Transverse colon (tissue), 4 donors: ENCODE data around the gene UBE2M. TPM values are rescaled to one million over a fixed set of nuclear protein-coding genes. Genes with fewer than 3 reads are reported as not detected.

ENCODE experiments used
- DNase-seq: peaks from one replicate; pipeline ENCODE4 v3.0.0-alpha.2; 2019
- H3K27ac ChIP-seq, 4 donors: fragments of 200-600 bp; sonication (generic); 2 replicates each; pipeline ENCODE4 v1.5.1; 2016 to 2018; ENCODE audit warnings: inconsistent platforms in 4 of 4
- H3K27me3 ChIP-seq: fragments of 200-600 bp; sonication (generic); 2 replicates; pipeline ENCODE4 v1.5.1; 2017; ENCODE audit warnings: inconsistent platforms
- H3K36me3 ChIP-seq, 4 donors: fragments of 200-600 bp; sonication (generic); 2 replicates each; pipeline ENCODE4 v1.5.1; 2017 to 2019; ENCODE audit warnings: inconsistent platforms in 4 of 4
- H3K4me1 ChIP-seq, 4 donors: fragments of 200-600 bp; sonication (generic); 2 replicates each; pipeline ENCODE4 v1.5.1; 2017 to 2020; ENCODE audit warnings: inconsistent platforms in 4 of 4
- H3K4me3 ChIP-seq, 4 donors: fragments of 200-600 bp; sonication (generic); 1 replicate in 1 of 4; 2 replicates in 3 of 4; pipeline versions ENCODE4 v1.5.1 to v1.6.1; 2017 to 2019; ENCODE audit warnings: inconsistent platforms in 4 of 4
- H3K9me3 ChIP-seq, 2 donors: fragments of 200-600 bp; sonication (generic); 2 replicates each; pipeline ENCODE4 v1.5.1; 2017 to 2019; ENCODE audit warnings: inconsistent platforms in 2 of 2
- CTCF ChIP-seq, 5 experiments: fragments of 200-600 bp in 3 of 5; fragments of 450-650 bp in 2 of 5; sonication (generic) in 3 of 5; IDR thresholded peaks; 1 replicate in 2 of 5; 2 replicates in 3 of 5; pipeline ENCODE4 v1.5.1; 2016 to 2017; ENCODE audit warnings: antibody characterized with exemption in 5 of 5, inconsistent platforms in 3 of 5, mild to moderate bottlenecking in 2 of 5, moderate library complexity in 1 of 5
- EP300 ChIP-seq: sonication (generic); formaldehyde crosslinking; IDR thresholded peaks from one replicate; pipeline ENCODE4 v1.6.1; 2017; ENCODE audit warnings: antibody characterized with exemption, low read depth
- POLR2A ChIP-seq: fragments of 450-650 bp; IDR thresholded peaks from one replicate; pipeline ENCODE4 v1.6.1; 2016; ENCODE audit warnings: antibody characterized with exemption, mild to moderate bottlenecking, moderate library complexity
- POLR2AphosphoS5 ChIP-seq, 3 donors: sonication (generic); formaldehyde crosslinking; IDR thresholded peaks; one replicate each; pipeline ENCODE4 v1.6.1; 2016; ENCODE audit warnings: antibody characterized with exemption in 3 of 3
- WGBS, 2 donors: methylation state at CpG; one replicate each; pipeline ENCODE4 v1.1.5; 2018; ENCODE audit warnings: low coverage in 1 of 2; 5-methylcytosine and 5-hydroxymethylcytosine counted together
- in situ Hi-C, 4 donors: fragments of 200-750 bp; cut with MboI; loops; one replicate each; pipeline versions ENCODE4 v1.15.0 to v1.15.1; 2017; ENCODE audit warnings: low sequenced_read_pairs in 3 of 4, low pct_ligation_motif_present in 1 of 4, low pct_unique_long_range_greater_than_20kb in 1 of 4
- intact Hi-C: fragments of 100-400 bp; cut with DNase I; formaldehyde crosslinking; loops from one replicate; pipeline ENCODE4 v1.15.1; 2023; ENCODE audit warnings: low total_unique reads
- total RNA-seq, 4 donors: library from RNA; depleted of rRNA; stranded (reverse); fragments of >200 nt; gene quantifications; one replicate each; pipeline ENCODE4 v1.1.0, GENCODE V29; 2016

Gene UBE2M
- total RNA-seq, 4 donors from 2014 or later = 24.2 to 56.9 (median 26.7) TPM

GRCh38 chr19:58553799-58554493 is 4.5 kb downstream of the UBE2M start:
- intact Hi-C loops = no loop called here
- peak overlapping the region; percentile 53 to 87 (median 69) for H3K4me3 ChIP-seq
- DNase-seq = no peak
- in situ Hi-C loops = no loop called here
- no peaks in the 10 kb centered on the region for H3K27me3 ChIP-seq
- peaks cover 27 to 38% (median 32%) of the 10 kb centered on the region in 4 donors for H3K4me1 ChIP-seq
- H3K9me3 ChIP-seq = no peaks in the 10 kb centered on the region
- H3K36me3 ChIP-seq = peaks cover 0 to 41% (median 14%) of the 10 kb centered on the region in 4 donors
- TF ChIP-seq CTCF (IDR thresholded peaks at IDR 0.05) (no peak), POLR2A (no peak), POLR2AphosphoS5 (IDR thresholded peaks at IDR 0.05) (no peak), EP300 (no peak)
- H3K27ac ChIP-seq = peak overlapping the region; percentile 95 to 100 (median 97)
- WGBS, 2 donors = 0 to 49% methylated on average over 2 to 18 of the region's 18 CpGs

GRCh38 chr19:58552655-58553054 is 5.8 kb downstream of the UBE2M start:
- H3K4me1 ChIP-seq = peaks cover 27 to 37% (median 31%) of the 10 kb centered on the region in 4 donors
- WGBS, 2 donors = 85 to 94% methylated on average over 2 of the region's 2 CpGs
- no peak for TF ChIP-seq POLR2A
- TF ChIP-seq EP300 = no peak
- no peak for TF ChIP-seq POLR2AphosphoS5 (IDR thresholded peaks at IDR 0.05)
- no peak overlapping the region for H3K27ac ChIP-seq
- H3K4me3 ChIP-seq = no peak overlapping the region
- in situ Hi-C loops (no loop called here), intact Hi-C loops (no loop called here)
- peaks cover 0 to 54% (median 23%) of the 10 kb centered on the region in 4 donors for H3K36me3 ChIP-seq
- no peak for DNase-seq
- H3K9me3 ChIP-seq = no peaks in the 10 kb centered on the region
- no peaks in the 10 kb centered on the region for H3K27me3 ChIP-seq

GRCh38 chr19:58551577-58552471 is 6.6 kb downstream of the UBE2M start:
- H3K36me3 ChIP-seq = peaks cover 0 to 57% (median 24%) of the 10 kb centered on the region in 4 donors

GRCh38 chr19:58551123-58551497 is 7.3 kb downstream of the UBE2M start:
- WGBS, 2 donors = 47 to 63% methylated on average over 1 of the region's 1 CpG
- Histone ChIP-seq H3K9me3 (no peaks in the 10 kb centered on the region), H3K27me3 (no peaks in the 10 kb centered on the region), H3K27ac (no peak overlapping the region), H3K36me3 (peaks cover 0 to 51% (median 22%) of the 10 kb centered on the region in 4 donors), H3K4me3 (no peak overlapping the region), H3K4me1 (peaks cover 27 to 36% (median 28%) of the 10 kb centered on the region in 4 donors)
- intact Hi-C loops (no loop called here), in situ Hi-C loops (no loop called here)
- no peak for DNase-seq
- TF ChIP-seq POLR2AphosphoS5 (IDR thresholded peaks at IDR 0.05) = no peak
- TF ChIP-seq CTCF (IDR thresholded peaks at IDR 0.05) = no peak
- TF ChIP-seq POLR2A = no peak
- no peak for TF ChIP-seq EP300

More at GRCh38 chr19:58551577-58552471, 6.6 kb downstream of the UBE2M start:
- no peak for DNase-seq
- TF ChIP-seq POLR2AphosphoS5 (IDR thresholded peaks at IDR 0.05) (peak in 1 of 3 donors; percentile 10), CTCF (IDR thresholded peaks at IDR 0.05) (no peak)
- H3K4me1 ChIP-seq = peaks cover 22 to 36% (median 28%) of the 10 kb centered on the region in 4 donors
- 95 to 100% methylated on average over 1 to 18 of the region's 18 CpGs for WGBS, 2 donors
- in situ Hi-C loops = no loop called here
- no peaks in the 10 kb centered on the region for H3K27me3 ChIP-seq
- intact Hi-C loops = no loop called here
- H3K27ac ChIP-seq = no peak overlapping the region
- no peak overlapping the region for H3K4me3 ChIP-seq
- H3K9me3 ChIP-seq = no peaks in the 10 kb centered on the region
